H1 (cell line): Measurements from ENCODE around the gene LNPEP. TPM values are rescaled to one million over a fixed set of nuclear protein-coding genes. Genes with fewer than 3 reads are reported as not detected.
A peak's percentile ranks its signal among the peaks of the same experiment; 100 is the strongest.

Source experiments
- CTCF ChIA-PET: fragments of 300-600 bp; sonication (Branson Sonifier 250); formaldehyde crosslinking; loops from one replicate; lab custom pipeline; 2021; ENCODE audit not compliant: partially characterized antibody; lab: Charles Lee
- POLR2A ChIA-PET: fragments of 300-600 bp; sonication (Branson Sonifier 250); formaldehyde crosslinking; loops from one replicate; lab custom pipeline; 2021; ENCODE audit warnings: inconsistent platforms; ENCODE audit not compliant: partially characterized antibody; lab: Charles Lee
- DNase-seq, 2 experiments: peaks; one replicate each; pipeline versions ENCODE4 v3.0.0 to v3.0.0-alpha.2; 2010 to 2022; ENCODE audit warnings: low spot score in 2 of 2, low read depth in 1 of 2, mixed read lengths in 1 of 2
- FAIRE-seq: peaks from 2 replicates; lab custom pipeline; 2011; peaks lifted over from hg19 to GRCh38; lab: Jason Lieb, UNC
- H2AFZ ChIP-seq: 2 replicates; pipeline ENCODE4 v1.8.1; 2012; ENCODE audit warnings: low read length, inconsistent platforms
- H2AK5ac ChIP-seq: 2 replicates; pipeline ENCODE4 v1.6.1; 2013; ENCODE audit warnings: low read depth, low read length
- H2BK120ac ChIP-seq: replicated peaks from 2 replicates; pipeline ENCODE3; 2013; ENCODE audit warnings: low read depth, low read length, inconsistent platforms
- H2BK12ac ChIP-seq: 2 replicates; pipeline ENCODE4 v1.6.1; 2013; ENCODE audit warnings: low read depth, low read length
- H2BK15ac ChIP-seq: 2 replicates; pipeline ENCODE4 v1.6.1; 2013; ENCODE audit warnings: low read length
- H2BK20ac ChIP-seq: 2 replicates; pipeline ENCODE4 v1.6.1; 2013; ENCODE audit warnings: low read length
- H2BK5ac ChIP-seq: 2 replicates; pipeline ENCODE4 v1.6.1; 2013; ENCODE audit warnings: low read depth, low read length
- H3K14ac ChIP-seq: 2 replicates; pipeline ENCODE4 v1.6.1; 2013; ENCODE audit warnings: inconsistent platforms; ENCODE audit not compliant: insufficient read length
- H3K18ac ChIP-seq: 2 replicates; pipeline ENCODE4 v1.6.1; 2013; ENCODE audit warnings: low read length; ENCODE audit errors: extremely low read depth
- H3K23ac ChIP-seq: 2 replicates; pipeline ENCODE4 v1.6.1; 2013; ENCODE audit warnings: inconsistent platforms; ENCODE audit not compliant: insufficient read length
- H3K23me2 ChIP-seq: 2 replicates; pipeline ENCODE4 v1.6.1; 2013; ENCODE audit warnings: low read depth, low read length
- H3K27ac ChIP-seq: 2 replicates; pipeline ENCODE4 v1.6.1; 2011; ENCODE audit warnings: low read depth, low read length, inconsistent platforms
- H3K27me3 ChIP-seq, 4 experiments: replicated peaks in 1 of 4; 1 replicate in 1 of 4; 2 replicates in 3 of 4; pipeline versions ENCODE4 v1.6.1 to v1.8.1; 2011 to 2013; ENCODE audit warnings: low read length in 3 of 4, mild to moderate bottlenecking in 3 of 4, inconsistent platforms in 2 of 4, mixed read lengths in 2 of 4, moderate library complexity in 1 of 4; ENCODE audit not compliant: control insufficient read depth in 3 of 4, insufficient read depth in 3 of 4; ENCODE audit errors: extremely low read depth in 1 of 4
- H3K36me3 ChIP-seq, 4 experiments: 2 replicates each; pipeline versions ENCODE4 v1.6.1 to v1.8.1; 2011 to 2013; ENCODE audit warnings: mild to moderate bottlenecking in 4 of 4, low read length in 3 of 4, moderate library complexity in 2 of 4, control low read depth in 1 of 4, inconsistent platforms in 1 of 4; ENCODE audit not compliant: insufficient read depth in 4 of 4, control insufficient read depth in 2 of 4
- H3K4ac ChIP-seq: replicated peaks from 2 replicates; pipeline ENCODE3; 2013; ENCODE audit warnings: low read length, low read depth, mixed read lengths, inconsistent platforms; ENCODE audit not compliant: insufficient read length
- H3K4me1 ChIP-seq, 4 experiments: replicated peaks in 1 of 4; 1 replicate in 1 of 4; 2 replicates in 3 of 4; pipeline versions ENCODE4 v1.6.1 to v1.8.1; 2011 to 2013; ENCODE audit warnings: low read length in 3 of 4, inconsistent platforms in 2 of 4, mixed read lengths in 1 of 4; ENCODE audit not compliant: insufficient read depth in 4 of 4, control insufficient read depth in 3 of 4
- H3K4me2 ChIP-seq, 2 experiments: 2 replicates each; pipeline versions ENCODE4 v1.6.1 to v1.8.1; 2011 to 2013; ENCODE audit warnings: low read depth in 2 of 2, low read length in 2 of 2, control low read depth in 1 of 2, inconsistent platforms in 1 of 2, mild to moderate bottlenecking in 1 of 2; ENCODE audit not compliant: insufficient read depth in 1 of 2
- H3K4me3 ChIP-seq, 4 experiments: fragments of 200-600, 300-600 bp in 1 of 4; sonication (generic), shearing (Covaris generic), sonication (Bioruptor Twin) in 1 of 4; 2 replicates each; pipeline versions ENCODE4 v1.5.1 to v1.8.1; 2011 to 2016; ENCODE audit warnings: low read length in 4 of 4, low read depth in 3 of 4, control low read depth in 2 of 4, inconsistent platforms in 2 of 4, mild to moderate bottlenecking in 2 of 4, mixed read lengths in 1 of 4, moderate library complexity in 1 of 4; ENCODE audit not compliant: insufficient read depth in 2 of 4; ENCODE audit errors: extremely low read depth in 1 of 4
- H3K56ac ChIP-seq: replicated peaks from 2 replicates; pipeline ENCODE3; 2013; ENCODE audit warnings: low read depth, mild to moderate bottlenecking, mixed read lengths, low read length, inconsistent platforms; ENCODE audit not compliant: insufficient read length
- H3K79me1 ChIP-seq: 2 replicates; pipeline ENCODE4 v1.6.1; 2013; ENCODE audit warnings: low read depth, low read length, control low read depth
- H3K79me2 ChIP-seq, 2 experiments: 2 replicates each; pipeline versions ENCODE4 v1.6.1 to v1.8.1; 2012 to 2013; ENCODE audit warnings: low read length in 2 of 2, mild to moderate bottlenecking in 2 of 2, inconsistent platforms in 1 of 2; ENCODE audit not compliant: insufficient read depth in 2 of 2, control insufficient read depth in 1 of 2
- H3K9ac ChIP-seq, 4 experiments: replicated peaks in 1 of 4; 1 replicate in 1 of 4; 2 replicates in 3 of 4; pipeline versions ENCODE4 v1.6.1 to v1.8.1; 2011 to 2013; ENCODE audit warnings: low read depth in 3 of 4, low read length in 3 of 4, control low read depth in 2 of 4, mild to moderate bottlenecking in 2 of 4, moderate library complexity in 2 of 4, inconsistent platforms in 1 of 4; ENCODE audit errors: extremely low read depth in 1 of 4
- H3K9me3 ChIP-seq, 2 experiments: 2 replicates each; pipeline versions ENCODE4 v1.6.1 to v1.8.1; 2012 to 2013; ENCODE audit warnings: mild to moderate bottlenecking in 2 of 2, moderate library complexity in 2 of 2, control low read depth in 1 of 2, inconsistent platforms in 1 of 2, low read depth in 1 of 2, low read length in 1 of 2, mixed read lengths in 1 of 2; ENCODE audit not compliant: insufficient read depth in 2 of 2
- H4K20me1 ChIP-seq, 2 experiments: replicated peaks in 1 of 2; 2 replicates each; pipeline versions ENCODE3 to v1.8.1; 2011 to 2013; ENCODE audit warnings: inconsistent platforms in 2 of 2, low read length in 2 of 2, mild to moderate bottlenecking in 1 of 2; ENCODE audit not compliant: insufficient read depth in 2 of 2, control insufficient read depth in 1 of 2
- H4K5ac ChIP-seq: 2 replicates; pipeline ENCODE4 v1.6.1; 2013; ENCODE audit warnings: low read length, low read depth, mixed read lengths, inconsistent platforms; ENCODE audit not compliant: insufficient read length
- H4K8ac ChIP-seq: 2 replicates; pipeline ENCODE4 v1.8.0; 2013; ENCODE audit warnings: mild to moderate bottlenecking, moderate library complexity, low read length, inconsistent platforms; ENCODE audit not compliant: insufficient read depth; ENCODE audit errors: extremely low read depth
- H4K91ac ChIP-seq: replicated peaks from 2 replicates; pipeline ENCODE3; 2013; ENCODE audit warnings: low read length, mixed read lengths, inconsistent platforms; ENCODE audit not compliant: insufficient read length
- GABPA ChIP-seq: IDR thresholded peaks from 2 replicates; pipeline ENCODE4 v1.6.1; 2011; ENCODE audit warnings: mild to moderate bottlenecking, low read length, moderate library complexity, borderline replicate concordance; ENCODE audit not compliant: insufficient read depth
- GTF2F1 ChIP-seq: IDR thresholded peaks from 2 replicates; pipeline ENCODE4 v1.6.1; 2012; ENCODE audit warnings: low read depth, low read length, improper control_type of control experiment, borderline replicate concordance
- HDAC6 ChIP-seq: IDR thresholded peaks from one replicate; pipeline ENCODE4 v1.7.1; 2012; ENCODE audit warnings: low read depth, mild to moderate bottlenecking, inconsistent platforms, low read length, moderate library complexity
- SUZ12 ChIP-seq: fragments of 200-600 bp; sonication (generic); IDR thresholded peaks from 2 replicates; pipeline ENCODE4 v1.6.1; 2012; ENCODE audit warnings: mild to moderate bottlenecking, inconsistent platforms, low read length, moderate library complexity, mixed read lengths
- TCF12 ChIP-seq: IDR thresholded peaks from 2 replicates; pipeline ENCODE4 v1.6.1; 2011; ENCODE audit warnings: low read depth, mild to moderate bottlenecking, low read length
- WGBS, 2 experiments: shearing (Covaris generic) in 1 of 2; methylation state at CpG; one replicate each; pipeline versions ENCODE4 v1.1.6 to v1.1.7; 2013 to 2015; ENCODE audit warnings: low lambda C conversion rate in 2 of 2, mixed read lengths in 2 of 2, inconsistent platforms in 1 of 2, low coverage in 1 of 2, missing lambda C conversion rate in 1 of 2; ENCODE audit not compliant: insufficient replicate concordance in 2 of 2, insufficient coverage in 1 of 2, insufficient read length in 1 of 2; ENCODE audit errors: extremely low coverage in 1 of 2, missing lambda C conversion rate in 1 of 2; 5-methylcytosine and 5-hydroxymethylcytosine counted together
- polyA plus RNA-seq, 7 experiments: library from polyadenylated mRNA; depleted of rRNA in 3 of 7; stranded (reverse) in 5 of 7; unstranded in 2 of 7; fragments of >200 nt in 5 of 7; fragments of 200-250 nt in 2 of 7; gene quantifications; 1 replicate in 5 of 7; 2 replicates in 1 of 7; 4 replicates in 1 of 7; pipeline versions ENCODE4 v1.2.1 to v1.2.3, GENCODE V29; 2011 to 2013; ENCODE audit warnings: missing spikeins in 2 of 7, mixed read lengths in 2 of 7
- total RNA-seq: library from RNA; stranded (reverse); fragmentation: NEBNext Ultra II Directional; extraction: Animal tissue kit (Norgen Biotek cat#: 25700); gene quantifications from 2 replicates; pipeline ENCODE4 v1.2.1, GENCODE V29; 2021

Gene LNPEP
- total and polyA plus RNA-seq, 2 of the 8 experiments (the other 6 are each of a cell fraction or from before 2014, with no cell fraction given): 1.8 to 4.5 TPM

DNA sequence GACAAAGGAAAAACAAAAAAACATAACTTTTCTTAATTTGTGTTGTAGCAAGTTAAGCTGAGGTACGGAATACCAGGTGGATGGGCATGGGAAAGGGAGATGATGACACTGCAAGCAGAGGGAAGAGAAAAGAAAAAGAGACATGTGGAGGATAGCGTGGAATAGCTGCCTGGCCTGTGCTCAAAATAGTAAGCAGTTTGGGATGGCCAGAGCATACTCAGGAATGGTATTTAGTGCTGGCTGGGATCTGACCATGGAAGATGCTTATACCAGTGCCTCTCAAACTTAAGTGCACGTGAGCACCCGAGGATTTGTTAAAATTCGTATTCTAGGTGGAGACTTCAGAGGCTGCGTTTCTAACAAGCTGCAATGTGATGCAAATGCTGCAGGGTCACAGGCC is 41.3 kb downstream of the LNPEP start:
- peak overlapping the region; percentile 91; the same call in 1 of the 2 replicates for H2AFZ ChIP-seq
- H3K79me1 ChIP-seq: no peaks in the 10 kb centered on the region
- H3K56ac ChIP-seq: no peak overlapping the region
- no peaks in the 10 kb centered on the region for H4K20me1 ChIP-seq
- H4K8ac ChIP-seq: no peak overlapping the region
- no peak overlapping the region for H3K4ac ChIP-seq
- no peak overlapping the region for H2BK12ac ChIP-seq
- H3K4me2 ChIP-seq: peak overlapping the region in 1 of 2 experiments; percentile 8; a peak in 1 of 4 replicates
- H3K18ac ChIP-seq: no peak overlapping the region
- H3K9me3 ChIP-seq: no peaks in the 10 kb centered on the region
- no peak overlapping the region for H2BK15ac ChIP-seq
- H3K36me3 ChIP-seq: no peaks in the 10 kb centered on the region
- TF ChIP-seq GTF2F1 (no peak), GABPA (no peak), TCF12 (no peak), HDAC6 (no peak), SUZ12 (no peak)
- H3K27me3 ChIP-seq: no peaks in the 10 kb centered on the region
- H3K9ac ChIP-seq: no peak overlapping the region
- DNase-seq (no peak), FAIRE-seq (no peak)
- no peak overlapping the region for H2BK20ac ChIP-seq
- no peaks in the 10 kb centered on the region for H3K79me2 ChIP-seq
- no peak overlapping the region for H4K5ac ChIP-seq
- no peaks in the 10 kb centered on the region for H3K23me2 ChIP-seq
- WGBS, 2 experiments: 70% methylated on average over 6 of the region's 6 CpGs; no CpG with 5 or more reads in 1 of the 2 experiments
- H2AK5ac ChIP-seq: no peak overlapping the region
- H3K4me3 ChIP-seq: no peak overlapping the region
- no peak overlapping the region for H2BK5ac ChIP-seq
- no peak overlapping the region for H3K23ac ChIP-seq
- H3K27ac ChIP-seq: no peak overlapping the region
- ChIA-PET CTCF (interaction anchor here (0.8 to 1.9 kb wide), 3 partner anchors 13 to 67 kb away, joined by 3 to 10 read pairs (median 3); no protein-coding TSS in a partner anchor), POLR2A (no interaction called here)
- no peak overlapping the region for H2BK120ac ChIP-seq
- peaks cover 0 to 3% (median 1%) of the 10 kb centered on the region in 4 experiments; a peak in 1 of 7 replicates for H3K4me1 ChIP-seq
- H3K14ac ChIP-seq: no peak overlapping the region
- no peak overlapping the region for H4K91ac ChIP-seq
